HL-60 (cell line): ENCODE results near the gene ELOVL6.
"Not testable (repeated sequence)": the region's sequence is repeated elsewhere in the genome, so short reads cannot be mapped to it uniquely, and the experiment has no call there.

Experiments
- DNase-seq, 2 experiments: peaks; one replicate each; pipeline ENCODE4 v3.0.0-alpha.2; 2010 to 2020; ENCODE audit warnings: low read depth in 1 of 2, low spot score in 1 of 2
- H3K27ac ChIP-seq: fragments of 250-450 bp; sonication (Bioruptor Pico); replicated peaks from 2 replicates; pipeline ENCODE4 v1.5.1; 2020; ENCODE audit warnings: mild to moderate bottlenecking, moderate library complexity
- H3K27me3 ChIP-seq: fragments of 250-450 bp; sonication (Bioruptor Pico); 2 replicates; pipeline ENCODE4 v1.5.1; 2021; ENCODE audit warnings: mild to moderate bottlenecking, moderate library complexity; ENCODE audit not compliant: insufficient read depth, poor library complexity, severe bottlenecking
- H3K4me3 ChIP-seq: replicated peaks from 2 replicates; pipeline ENCODE4 v1.5.1; 2011; ENCODE audit warnings: mild to moderate bottlenecking, control low read depth, low read length; ENCODE audit not compliant: insufficient read depth
- CTCF ChIP-seq: IDR thresholded peaks from one replicate; pipeline ENCODE4 v1.5.1; 2011; ENCODE audit warnings: low read length, control low read depth, inconsistent platforms; ENCODE audit not compliant: insufficient read depth
- GABPA ChIP-seq: IDR thresholded peaks from 2 replicates; pipeline ENCODE4 v1.6.1; 2012; ENCODE audit warnings: low read depth
- POLR2AphosphoS5 ChIP-seq: IDR thresholded peaks from 2 replicates; pipeline ENCODE4 v1.6.1; 2012; ENCODE audit warnings: low read depth
- SPI1 ChIP-seq: IDR thresholded peaks from 2 replicates; pipeline ENCODE4 v1.6.1; 2012; ENCODE audit warnings: low read depth, mild to moderate bottlenecking, borderline replicate concordance
- TF ChIP-seq, protein P1 (sequence below): IDR thresholded peaks from 2 replicates; pipeline ENCODE4 v1.6.1; 2012; ENCODE audit warnings: low read depth; ENCODE audit not compliant: insufficient replicate concordance

Gene ELOVL6

GRCh38 chr4:110245577-110245976 is 47.2 kb upstream of the ELOVL6 start:
- TF ChIP-seq SPI1 (no peak), CTCF (no peak), POLR2AphosphoS5 (no peak), GABPA (no peak)
- TF ChIP-seq, protein P1, sequence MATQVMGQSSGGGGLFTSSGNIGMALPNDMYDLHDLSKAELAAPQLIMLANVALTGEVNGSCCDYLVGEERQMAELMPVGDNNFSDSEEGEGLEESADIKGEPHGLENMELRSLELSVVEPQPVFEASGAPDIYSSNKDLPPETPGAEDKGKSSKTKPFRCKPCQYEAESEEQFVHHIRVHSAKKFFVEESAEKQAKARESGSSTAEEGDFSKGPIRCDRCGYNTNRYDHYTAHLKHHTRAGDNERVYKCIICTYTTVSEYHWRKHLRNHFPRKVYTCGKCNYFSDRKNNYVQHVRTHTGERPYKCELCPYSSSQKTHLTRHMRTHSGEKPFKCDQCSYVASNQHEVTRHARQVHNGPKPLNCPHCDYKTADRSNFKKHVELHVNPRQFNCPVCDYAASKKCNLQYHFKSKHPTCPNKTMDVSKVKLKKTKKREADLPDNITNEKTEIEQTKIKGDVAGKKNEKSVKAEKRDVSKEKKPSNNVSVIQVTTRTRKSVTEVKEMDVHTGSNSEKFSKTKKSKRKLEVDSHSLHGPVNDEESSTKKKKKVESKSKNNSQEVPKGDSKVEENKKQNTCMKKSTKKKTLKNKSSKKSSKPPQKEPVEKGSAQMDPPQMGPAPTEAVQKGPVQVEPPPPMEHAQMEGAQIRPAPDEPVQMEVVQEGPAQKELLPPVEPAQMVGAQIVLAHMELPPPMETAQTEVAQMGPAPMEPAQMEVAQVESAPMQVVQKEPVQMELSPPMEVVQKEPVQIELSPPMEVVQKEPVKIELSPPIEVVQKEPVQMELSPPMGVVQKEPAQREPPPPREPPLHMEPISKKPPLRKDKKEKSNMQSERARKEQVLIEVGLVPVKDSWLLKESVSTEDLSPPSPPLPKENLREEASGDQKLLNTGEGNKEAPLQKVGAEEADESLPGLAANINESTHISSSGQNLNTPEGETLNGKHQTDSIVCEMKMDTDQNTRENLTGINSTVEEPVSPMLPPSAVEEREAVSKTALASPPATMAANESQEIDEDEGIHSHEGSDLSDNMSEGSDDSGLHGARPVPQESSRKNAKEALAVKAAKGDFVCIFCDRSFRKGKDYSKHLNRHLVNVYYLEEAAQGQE, result no peak
- H3K27ac ChIP-seq, result no peak overlapping the region
- no peak for DNase-seq
- no peak overlapping the region for H3K4me3 ChIP-seq
- H3K27me3 ChIP-seq, result no peaks in the 10 kb centered on the region

DNA sequence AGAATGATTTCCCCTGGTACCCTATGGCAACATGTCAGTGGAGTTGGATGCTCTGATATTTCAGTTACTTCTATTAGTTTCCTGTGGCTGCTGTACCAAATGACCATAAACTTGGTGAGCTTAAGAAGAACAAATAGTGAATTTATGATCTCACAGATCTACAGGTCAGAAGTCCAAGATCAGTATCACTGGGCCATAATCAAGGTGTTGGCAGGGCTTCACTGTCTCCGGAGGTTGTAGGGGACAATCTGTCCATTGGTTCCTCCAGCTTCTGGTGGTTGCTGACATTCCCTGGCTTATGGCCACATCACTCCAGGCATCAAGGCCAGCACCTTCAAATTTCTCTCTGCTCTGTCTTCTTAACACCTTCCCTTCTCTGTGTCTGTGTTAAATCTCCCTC is 37.9 kb upstream of the ELOVL6 start:
- no peak for TF ChIP-seq SPI1
- no peak for TF ChIP-seq CTCF
- TF ChIP-seq, protein P1, result no peak
- TF ChIP-seq POLR2AphosphoS5, result no peak
- TF ChIP-seq GABPA, result no peak
- no peaks in the 10 kb centered on the region for H3K27me3 ChIP-seq
- no peak for DNase-seq
- H3K4me3 ChIP-seq, result no peak overlapping the region
- H3K27ac ChIP-seq, result no peak overlapping the region

DNA sequence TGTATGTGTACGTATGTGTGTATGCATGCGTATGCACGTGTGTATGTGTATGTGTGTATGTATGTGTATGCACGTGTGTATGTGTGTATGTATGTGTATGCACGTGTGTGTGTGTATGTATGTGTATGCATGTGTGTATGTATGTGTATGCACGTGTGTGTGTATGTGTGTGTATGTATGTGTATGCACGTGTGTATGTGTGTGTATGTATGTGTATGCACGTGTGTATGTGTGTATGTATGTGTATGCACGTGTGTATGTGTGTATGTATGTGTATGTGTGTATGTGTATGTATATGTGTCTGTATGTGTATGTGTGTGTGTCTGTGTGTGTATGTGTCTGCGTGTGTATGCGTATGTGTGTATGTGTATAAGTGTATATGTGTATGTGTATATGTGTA is 35.2 kb upstream of the ELOVL6 start:
- not testable (repeated sequence) for H3K27ac ChIP-seq, H3K27me3 ChIP-seq, H3K4me3 ChIP-seq, DNase-seq

GRCh38 chr4:110231869-110232268 is 33.5 kb upstream of the ELOVL6 start:
- Histone ChIP-seq H3K27me3 (no peaks in the 10 kb centered on the region), H3K4me3 (no peak overlapping the region), H3K27ac (no peak overlapping the region)
- peak; percentile 32; the same call in 1 of the 2 replicates for TF ChIP-seq SPI1
- TF ChIP-seq GABPA, result no peak
- TF ChIP-seq POLR2AphosphoS5, result no peak
- TF ChIP-seq, protein P1, result no peak
- no peak for DNase-seq
